Ramos (cell line): ENCODE data around the gene NDE1.
"Not testable (repeated sequence)": the region's sequence is repeated elsewhere in the genome, so short reads cannot be mapped to it uniquely, and the experiment has no call there.

Experiments
- in situ Hi-C: fragments of 300-500 bp; cut with MboI; formaldehyde crosslinking; loops from one replicate; pipeline ENCODE4 v1.14.3; 2022; ENCODE audit warnings: low sequenced_read_pairs; ENCODE audit not compliant: unreplicated experiment

The NDE1 gene

GRCh38 chr16:15726715-15727114 is 76.7 kb downstream of the NDE1 start:
- in situ Hi-C loops, result no loop called here

DNA sequence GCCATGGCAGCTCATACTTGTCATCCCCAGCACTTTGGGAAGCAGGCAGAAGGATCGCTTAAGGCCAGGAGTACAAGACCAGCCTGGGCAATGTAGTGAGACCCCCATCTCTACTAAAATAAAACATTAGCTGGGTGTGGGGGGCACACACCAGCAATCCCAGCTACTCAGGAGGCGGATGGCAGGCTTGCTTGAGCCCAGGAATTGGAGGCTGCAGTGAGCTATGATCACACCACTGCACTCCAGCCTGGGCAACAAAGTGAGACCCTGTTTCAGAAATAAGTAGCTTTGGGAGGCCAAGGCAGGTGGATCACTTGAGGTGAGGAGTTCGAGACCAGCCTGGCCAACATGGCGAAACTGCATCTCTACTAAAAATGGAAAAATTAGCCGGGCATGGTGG is 77.7 kb downstream of the NDE1 start:
- in situ Hi-C loops, result not testable (repeated sequence)

DNA sequence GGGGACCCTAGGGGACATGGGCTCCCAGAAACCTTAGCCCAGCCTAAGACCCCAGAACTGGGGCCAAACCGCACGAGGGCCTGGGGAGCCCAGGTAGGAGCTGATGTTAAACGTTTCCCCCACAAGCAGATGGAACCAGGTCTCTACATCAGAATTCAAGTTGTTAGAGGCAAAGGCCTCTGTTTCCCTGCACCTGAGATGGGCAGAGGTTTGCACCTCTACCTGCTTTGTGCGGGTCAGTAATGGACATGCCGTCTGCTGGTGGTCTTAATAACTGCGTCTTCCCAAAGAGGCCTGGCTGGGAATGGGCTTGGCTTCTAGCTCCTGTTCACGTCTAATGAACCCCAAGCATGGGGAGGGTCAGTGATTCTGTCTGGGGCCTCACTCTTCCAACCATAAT is 79.1 kb downstream of the NDE1 start:
- in situ Hi-C loops, result no loop called here

DNA sequence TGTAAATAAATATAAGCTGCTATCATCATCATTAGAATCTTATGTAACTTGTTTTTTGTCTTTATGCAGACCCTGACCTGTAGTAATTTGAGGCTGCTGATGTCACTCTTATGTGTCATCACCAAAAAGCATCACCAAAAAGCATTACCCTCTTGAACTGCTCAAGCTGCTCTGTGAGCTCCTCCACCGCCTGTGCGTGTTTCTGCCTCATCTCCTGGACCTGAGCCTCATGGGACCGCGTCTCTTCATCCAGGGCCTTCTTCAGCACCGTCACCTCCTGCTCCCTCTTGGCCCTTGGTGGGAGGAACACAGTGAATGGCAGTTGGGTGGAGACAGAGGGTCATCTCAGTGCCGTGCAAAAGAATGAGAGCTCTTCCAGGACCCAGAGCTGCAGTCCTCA is 82.4 kb downstream of the NDE1 start:
- in situ Hi-C loops, result loop anchor here (10.0 kb wide), 1 partner anchor 62 kb away; no protein-coding TSS in a partner anchor

- in situ Hi-C loops, result loop anchor here (10.0 kb wide), 1 partner anchor 59 kb away; no protein-coding TSS in a partner anchor
These were observed 85.6 kb downstream of the NDE1 start for GRCh38 chr16:15735610-15736009.

- in situ Hi-C loops, result loop anchor here (10.0 kb wide), 1 partner anchor 58 kb away; no protein-coding TSS in a partner anchor
These were observed 86.5 kb downstream of the NDE1 start for GRCh38 chr16:15736529-15736928.

- in situ Hi-C loops, result loop anchor here (10.0 kb wide), 1 partner anchor 58 kb away; no protein-coding TSS in a partner anchor
These were observed 87.1 kb downstream of the NDE1 start for GRCh38 chr16:15737140-15737644.

- in situ Hi-C loops, result loop anchor here (10.0 kb wide), 1 partner anchor 55 kb away; no protein-coding TSS in a partner anchor
These were observed 89.4 kb downstream of the NDE1 start for GRCh38 chr16:15739464-15739863.

GRCh38 chr16:15739950-15740349 is 89.9 kb downstream of the NDE1 start:
- in situ Hi-C loops, result loop anchor here (10.0 kb wide), 1 partner anchor 55 kb away; no protein-coding TSS in a partner anchor

- in situ Hi-C loops, result no loop called here
These were observed 91.3 kb downstream of the NDE1 start for GRCh38 chr16:15741207-15741871.

DNA sequence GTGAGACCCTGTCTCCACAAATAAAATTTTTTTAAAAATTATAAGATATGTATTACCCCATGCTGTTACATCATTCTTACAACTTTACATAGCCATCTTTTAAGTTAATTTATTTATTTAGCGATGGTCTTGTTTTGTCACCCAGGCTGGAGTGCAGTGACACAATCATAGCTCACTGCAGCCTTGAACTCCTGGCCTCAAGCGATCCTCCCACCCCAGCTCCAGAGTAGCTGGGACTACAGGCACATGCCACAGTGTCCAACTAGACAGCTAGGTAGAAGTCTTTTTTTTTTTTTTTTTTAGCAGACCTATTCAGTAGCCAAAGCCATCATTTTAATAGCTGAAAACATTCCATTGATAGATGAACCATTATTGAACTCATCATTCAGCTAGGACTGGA is 92.7 kb downstream of the NDE1 start:
- in situ Hi-C loops, result no loop called here

GRCh38 chr16:15743657-15744056 is 93.6 kb downstream of the NDE1 start:
- in situ Hi-C loops, result no loop called here

GRCh38 chr16:15746332-15746731 is 96.3 kb downstream of the NDE1 start:
- in situ Hi-C loops, result no loop called here

GRCh38 chr16:15747937-15748336 is 97.9 kb downstream of the NDE1 start:
- in situ Hi-C loops, result no loop called here

- in situ Hi-C loops, result no loop called here
These were observed 98.6 kb downstream of the NDE1 start for GRCh38 chr16:15748654-15749053.

GRCh38 chr16:15749371-15749770 is 99.3 kb downstream of the NDE1 start:
- in situ Hi-C loops, result no loop called here

GRCh38 chr16:15749985-15750384 is 99.9 kb downstream of the NDE1 start:
- in situ Hi-C loops, result loop anchor here (10.0 kb wide), 1 partner anchor 445 kb away; no protein-coding TSS in a partner anchor

DNA sequence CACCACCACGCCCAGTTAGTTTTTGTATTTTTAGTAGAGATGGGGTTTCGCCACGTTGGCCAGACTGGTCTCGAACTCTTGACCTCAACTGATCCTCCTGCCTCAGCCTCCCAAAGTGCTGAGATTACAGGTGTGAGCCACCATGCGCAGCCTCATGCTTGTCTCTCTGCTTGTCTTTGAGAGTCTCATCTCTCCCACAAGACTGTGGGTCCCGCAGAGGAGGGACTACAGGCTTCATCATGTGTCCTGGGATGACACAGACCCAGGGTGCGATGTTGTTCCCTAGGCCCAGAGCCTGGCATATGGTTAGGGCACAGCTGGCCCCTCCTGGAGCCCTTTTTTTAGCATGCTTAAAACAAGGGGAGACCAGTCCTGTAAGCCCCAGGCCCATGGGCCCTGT is 101.9 kb downstream of the NDE1 start:
- in situ Hi-C loops, result loop anchor here (10.0 kb wide), 1 partner anchor 443 kb away; no protein-coding TSS in a partner anchor

DNA sequence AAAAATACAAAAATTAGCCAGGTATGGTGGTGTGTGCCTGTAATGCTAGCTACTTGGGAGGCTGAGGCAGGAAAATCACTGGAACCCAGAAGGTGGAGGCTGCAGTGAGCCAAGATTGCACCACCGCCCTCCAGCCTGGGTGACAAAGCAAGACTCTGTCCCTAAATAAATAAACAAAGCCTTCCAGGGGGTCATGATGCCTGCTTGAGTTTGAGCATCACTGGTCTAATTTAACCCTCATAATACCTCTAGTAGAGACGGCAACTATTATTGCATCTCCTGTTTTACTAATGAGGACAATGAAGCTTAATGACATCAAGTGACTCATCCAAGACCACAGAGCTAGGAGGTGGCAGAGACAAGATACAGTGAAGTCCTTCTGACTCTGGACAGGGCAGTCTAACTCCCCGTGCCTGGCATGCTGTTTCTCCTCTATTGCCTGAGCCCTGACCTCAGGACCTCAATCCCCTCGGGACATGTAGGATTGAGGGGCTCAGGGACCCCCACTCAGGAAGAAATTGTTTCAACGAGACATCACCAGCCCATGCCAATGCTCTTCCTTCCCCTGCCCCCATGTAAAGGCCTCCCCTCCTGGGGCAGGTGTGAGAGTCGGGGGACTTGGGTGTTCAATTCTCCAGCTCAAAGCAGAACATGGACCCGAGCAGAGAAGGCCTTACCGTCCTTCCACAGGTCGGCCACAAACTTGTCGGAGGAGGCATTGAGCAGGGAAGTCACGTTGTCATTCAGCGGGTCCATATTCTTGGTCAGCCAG is 102.9 kb downstream of the NDE1 start:
- in situ Hi-C loops, result loop anchor here (10.0 kb wide), 1 partner anchor 442 kb away; no protein-coding TSS in a partner anchor

DNA sequence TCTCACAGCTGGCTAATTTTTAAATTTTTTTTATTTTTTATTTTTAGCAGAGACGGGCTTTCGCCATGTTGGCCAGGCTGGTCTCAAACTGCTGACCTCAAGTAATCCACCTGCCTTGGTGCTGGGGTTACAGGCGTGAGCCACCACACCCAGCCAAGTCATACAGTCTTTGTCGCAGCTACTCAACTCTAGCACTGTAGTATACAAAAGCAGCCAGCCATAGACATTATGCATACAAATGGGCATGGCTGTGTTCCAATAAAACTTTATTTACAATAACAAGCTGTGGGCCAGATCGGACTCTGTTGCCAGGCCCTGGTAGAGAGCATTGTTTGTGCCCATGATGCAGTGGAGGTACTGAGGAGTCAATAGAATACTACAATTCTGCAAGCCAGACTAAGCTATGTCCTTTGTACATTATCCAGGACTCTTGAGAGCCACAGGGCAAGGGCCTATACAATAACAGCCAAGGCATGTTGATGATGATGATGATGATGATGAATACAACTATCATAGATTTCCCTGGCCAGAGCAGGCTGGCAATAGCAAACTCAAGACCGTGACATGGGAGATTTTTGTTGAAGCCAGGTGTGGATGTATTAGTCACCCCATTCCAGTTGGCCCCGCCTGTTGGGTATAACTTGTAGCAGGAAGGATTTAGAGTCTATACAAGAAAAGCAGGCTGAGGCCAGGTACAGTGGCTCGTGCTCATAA is 104.9 kb downstream of the NDE1 start:
- in situ Hi-C loops, result loop anchor here (10.0 kb wide), 1 partner anchor 440 kb away; no protein-coding TSS in a partner anchor
